ENCODE measurements around the gene SESTD1.

Gene SESTD1

DNA sequence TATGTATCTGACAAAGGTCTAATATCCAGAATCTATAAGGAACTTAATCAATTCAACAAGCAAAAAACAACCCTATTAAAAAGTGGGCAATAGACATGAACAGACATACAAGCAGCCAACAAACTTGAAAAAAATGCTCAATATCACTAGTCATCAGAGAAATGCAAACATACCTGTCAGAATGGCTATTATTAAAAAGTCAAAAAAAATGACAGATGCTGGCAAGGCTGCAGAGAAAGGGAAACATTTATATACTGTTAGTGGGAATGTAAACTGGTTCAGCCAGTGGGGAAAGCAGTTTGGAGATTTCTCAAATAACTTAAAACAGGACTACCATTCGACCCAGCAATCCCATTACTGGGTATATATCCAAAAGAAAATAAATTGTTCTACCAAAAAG lies 21.6 kb downstream of the SESTD1 start:
- Histone ChIP-seq H3K36me3 (ENCODE audit: control insufficient read depth, insufficient read depth, low read length) (no peaks in the 10 kb centered on the region), H3K27ac (ENCODE audit: low read depth, low read length) (no peak overlapping the region), H3K9ac (ENCODE audit: low read length) (no peak overlapping the region), H3K27me3 (ENCODE audit: control insufficient read depth, insufficient read depth, low read length) (no peaks in the 10 kb centered on the region), H3K4me3 (ENCODE audit: low read length) (no peak overlapping the region), H3K4me1 (ENCODE audit: control insufficient read depth, insufficient read depth, low read length) (no peaks in the 10 kb centered on the region)

DNA sequence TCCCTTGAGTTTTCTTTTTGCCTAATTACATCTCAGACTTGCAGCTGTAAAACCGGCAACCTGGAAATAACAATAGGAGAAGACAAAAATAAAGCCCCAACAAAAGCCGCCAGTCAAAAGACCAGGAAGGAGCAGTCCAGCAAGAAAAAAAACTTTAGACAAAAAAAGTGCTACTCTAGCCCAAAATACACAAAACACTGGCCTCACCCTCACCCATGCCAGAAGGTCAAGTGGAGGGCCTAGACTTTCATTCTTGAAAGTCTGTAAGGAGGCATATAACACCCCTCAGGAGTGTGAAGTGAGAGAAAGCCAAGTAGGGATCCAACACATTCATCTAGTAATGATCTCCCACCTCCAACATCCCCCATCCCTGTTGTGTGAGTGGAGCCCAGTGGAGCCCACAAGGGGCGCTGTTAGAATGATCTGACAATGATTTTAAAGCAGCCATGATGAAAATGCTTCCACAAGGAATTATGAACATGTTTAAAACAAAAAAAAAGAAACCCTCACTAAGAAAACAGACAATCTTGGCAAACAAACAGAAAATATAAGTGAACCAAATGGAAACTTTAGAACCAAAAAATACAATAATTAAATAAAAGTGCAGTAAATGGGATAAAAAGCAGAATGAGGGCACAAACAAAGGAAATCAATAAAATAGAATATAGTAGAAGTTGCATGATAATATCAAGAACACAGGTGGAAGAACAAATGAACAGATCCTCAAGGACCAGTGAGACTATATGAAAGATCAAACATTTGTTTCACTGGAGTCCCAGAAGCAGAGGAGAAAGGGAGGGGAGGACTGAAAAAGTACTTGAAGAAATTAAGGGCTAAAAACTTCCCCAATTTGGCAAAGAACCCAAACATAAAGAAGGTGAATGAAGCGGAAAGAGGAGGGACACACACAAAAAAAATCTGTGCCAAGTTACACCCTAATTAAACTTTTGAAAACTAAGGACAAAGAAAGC lies 23.9 kb downstream of the SESTD1 start:
- no peak overlapping the region for H3K27ac ChIP-seq (ENCODE audit: low read depth, low read length)
- no peaks in the 10 kb centered on the region for H3K27me3 ChIP-seq (ENCODE audit: control insufficient read depth, insufficient read depth, low read length)
- H3K9ac ChIP-seq (ENCODE audit: low read length): no peak overlapping the region
- H3K4me1 ChIP-seq (ENCODE audit: control insufficient read depth, insufficient read depth, low read length): no peaks in the 10 kb centered on the region
- H3K4me3 ChIP-seq (ENCODE audit: low read length): no peak overlapping the region
- no peaks in the 10 kb centered on the region for H3K36me3 ChIP-seq (ENCODE audit: control insufficient read depth, insufficient read depth, low read length)

DNA sequence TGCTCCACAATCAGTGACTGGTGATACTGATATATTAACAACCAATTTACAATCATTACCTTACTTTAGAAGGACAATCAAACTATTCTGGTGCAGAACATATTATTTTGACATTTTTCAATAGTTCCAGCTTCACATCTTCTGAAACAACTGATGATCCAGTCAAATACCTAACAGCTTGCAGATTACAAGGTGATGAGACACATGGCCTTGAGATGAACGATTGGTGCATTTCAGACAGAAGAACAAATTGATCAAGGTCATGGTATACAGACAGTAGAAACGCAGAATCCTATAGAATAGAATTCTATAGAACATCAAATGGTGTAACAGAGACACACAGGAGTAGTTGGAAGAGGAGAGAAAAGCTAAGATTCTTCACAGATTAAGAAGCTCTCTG lies 24.8 kb downstream of the SESTD1 start:
- H3K27ac ChIP-seq (ENCODE audit: low read depth, low read length): no peak overlapping the region
- no peak overlapping the region for H3K9ac ChIP-seq (ENCODE audit: low read length)
- no peaks in the 10 kb centered on the region for H3K27me3 ChIP-seq (ENCODE audit: control insufficient read depth, insufficient read depth, low read length)
- no peaks in the 10 kb centered on the region for H3K4me1 ChIP-seq (ENCODE audit: control insufficient read depth, insufficient read depth, low read length)
- no peak overlapping the region for H3K4me3 ChIP-seq (ENCODE audit: low read length)
- no peaks in the 10 kb centered on the region for H3K36me3 ChIP-seq (ENCODE audit: control insufficient read depth, insufficient read depth, low read length)

DNA sequence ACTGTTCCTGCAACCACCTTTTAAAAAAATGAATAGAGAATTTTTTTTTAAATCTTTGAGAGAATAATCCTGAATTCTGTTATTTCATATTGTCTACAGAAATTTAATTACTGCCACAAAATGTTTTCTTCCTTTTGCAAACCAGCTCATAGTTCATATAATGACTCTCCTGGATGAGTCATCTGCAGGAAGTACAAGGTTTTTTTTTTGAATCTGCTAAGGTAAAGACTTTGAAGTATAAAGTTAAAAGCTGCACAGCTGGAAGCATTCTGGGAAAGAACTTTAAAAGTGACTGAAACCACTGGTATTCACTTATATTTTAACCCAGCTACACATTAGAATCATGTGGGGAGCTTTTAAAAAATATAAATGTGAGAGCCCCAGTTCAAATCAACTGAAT lies 25.4 kb downstream of the SESTD1 start:
- no peak overlapping the region for H3K4me3 ChIP-seq (ENCODE audit: low read length)
- no peak overlapping the region for H3K27ac ChIP-seq (ENCODE audit: low read depth, low read length)
- no peaks in the 10 kb centered on the region for H3K27me3 ChIP-seq (ENCODE audit: control insufficient read depth, insufficient read depth, low read length)
- no peaks in the 10 kb centered on the region for H3K36me3 ChIP-seq (ENCODE audit: control insufficient read depth, insufficient read depth, low read length)
- no peak overlapping the region for H3K9ac ChIP-seq (ENCODE audit: low read length)
- H3K4me1 ChIP-seq (ENCODE audit: control insufficient read depth, insufficient read depth, low read length): no peaks in the 10 kb centered on the region

DNA sequence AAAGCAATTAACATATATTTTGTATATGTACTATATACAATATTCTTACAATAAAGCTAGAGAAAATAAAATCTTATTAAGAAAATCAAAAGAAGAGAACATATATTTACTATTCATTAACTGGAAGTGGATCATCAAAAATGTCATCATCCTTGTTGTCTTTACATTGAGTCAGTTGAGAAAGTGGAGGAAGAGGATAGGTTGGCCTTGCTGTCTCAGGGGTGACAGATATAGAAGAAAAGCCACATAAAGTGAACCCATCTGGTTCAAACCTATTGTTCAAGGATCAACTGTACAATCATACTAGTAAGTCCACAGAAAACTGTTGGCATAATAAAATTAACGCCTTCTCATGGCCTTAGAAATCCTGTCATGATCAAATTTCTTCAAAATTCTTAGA lies 26.6 kb downstream of the SESTD1 start:
- H3K27me3 ChIP-seq (ENCODE audit: control insufficient read depth, insufficient read depth, low read length): no peaks in the 10 kb centered on the region
- H3K4me3 ChIP-seq (ENCODE audit: low read length): no peak overlapping the region
- H3K9ac ChIP-seq (ENCODE audit: low read length): no peak overlapping the region
- H3K36me3 ChIP-seq (ENCODE audit: control insufficient read depth, insufficient read depth, low read length): no peaks in the 10 kb centered on the region
- H3K27ac ChIP-seq (ENCODE audit: low read depth, low read length): no peak overlapping the region
- H3K4me1 ChIP-seq (ENCODE audit: control insufficient read depth, insufficient read depth, low read length): no peaks in the 10 kb centered on the region

GRCh38 chr2:179237209-179237946 lies 27.3 kb downstream of the SESTD1 start:
- Histone ChIP-seq H3K9ac (ENCODE audit: low read length) (no peak overlapping the region), H3K4me3 (ENCODE audit: low read length) (no peak overlapping the region), H3K27me3 (ENCODE audit: control insufficient read depth, insufficient read depth, low read length) (no peaks in the 10 kb centered on the region), H3K36me3 (ENCODE audit: control insufficient read depth, insufficient read depth, low read length) (no peaks in the 10 kb centered on the region), H3K4me1 (ENCODE audit: control insufficient read depth, insufficient read depth, low read length) (no peaks in the 10 kb centered on the region), H3K27ac (ENCODE audit: low read depth, low read length) (no peak overlapping the region)

GRCh38 chr2:179235463-179236108 lies 29.0 kb downstream of the SESTD1 start:
- no peaks in the 10 kb centered on the region for H3K36me3 ChIP-seq (ENCODE audit: control insufficient read depth, insufficient read depth, low read length)
- H3K9ac ChIP-seq (ENCODE audit: low read length): no peak overlapping the region
- H3K27ac ChIP-seq (ENCODE audit: low read depth, low read length): no peak overlapping the region
- H3K4me3 ChIP-seq (ENCODE audit: low read length): no peak overlapping the region
- H3K4me1 ChIP-seq (ENCODE audit: control insufficient read depth, insufficient read depth, low read length): no peaks in the 10 kb centered on the region
- no peaks in the 10 kb centered on the region for H3K27me3 ChIP-seq (ENCODE audit: control insufficient read depth, insufficient read depth, low read length)

DNA sequence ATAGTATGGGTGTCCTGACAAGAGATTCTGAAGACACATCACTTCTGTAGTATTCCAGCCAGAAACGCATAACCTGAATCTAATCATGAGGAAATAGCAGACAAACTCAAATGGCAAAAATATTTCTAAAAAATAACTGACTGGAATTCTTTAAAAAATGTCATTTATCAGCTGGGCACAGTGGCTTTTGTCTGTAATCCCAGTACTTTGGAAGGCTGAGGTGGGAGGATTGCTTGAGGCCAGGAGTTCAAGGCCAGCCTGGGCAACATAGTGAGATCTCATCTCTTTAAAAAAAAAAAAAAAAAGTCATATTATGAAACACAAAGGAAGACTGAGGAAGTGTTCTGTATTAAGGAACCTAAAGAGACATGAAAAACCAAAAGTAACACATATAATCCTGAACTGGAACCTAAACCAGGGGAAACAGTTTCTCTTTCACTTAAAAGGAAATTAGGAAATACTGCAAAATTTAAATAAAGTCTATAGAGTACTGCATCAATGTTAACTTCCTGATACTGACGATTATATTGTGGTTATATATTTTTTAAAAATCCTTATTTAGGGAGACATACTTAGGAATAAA lies 29.9 kb downstream of the SESTD1 start:
- no peak overlapping the region for H3K4me3 ChIP-seq (ENCODE audit: low read length)
- H3K4me1 ChIP-seq (ENCODE audit: control insufficient read depth, insufficient read depth, low read length): no peaks in the 10 kb centered on the region
- H3K36me3 ChIP-seq (ENCODE audit: control insufficient read depth, insufficient read depth, low read length): no peaks in the 10 kb centered on the region
- H3K27me3 ChIP-seq (ENCODE audit: control insufficient read depth, insufficient read depth, low read length): no peaks in the 10 kb centered on the region
- H3K27ac ChIP-seq (ENCODE audit: low read depth, low read length): no peak overlapping the region
- no peak overlapping the region for H3K9ac ChIP-seq (ENCODE audit: low read length)

DNA sequence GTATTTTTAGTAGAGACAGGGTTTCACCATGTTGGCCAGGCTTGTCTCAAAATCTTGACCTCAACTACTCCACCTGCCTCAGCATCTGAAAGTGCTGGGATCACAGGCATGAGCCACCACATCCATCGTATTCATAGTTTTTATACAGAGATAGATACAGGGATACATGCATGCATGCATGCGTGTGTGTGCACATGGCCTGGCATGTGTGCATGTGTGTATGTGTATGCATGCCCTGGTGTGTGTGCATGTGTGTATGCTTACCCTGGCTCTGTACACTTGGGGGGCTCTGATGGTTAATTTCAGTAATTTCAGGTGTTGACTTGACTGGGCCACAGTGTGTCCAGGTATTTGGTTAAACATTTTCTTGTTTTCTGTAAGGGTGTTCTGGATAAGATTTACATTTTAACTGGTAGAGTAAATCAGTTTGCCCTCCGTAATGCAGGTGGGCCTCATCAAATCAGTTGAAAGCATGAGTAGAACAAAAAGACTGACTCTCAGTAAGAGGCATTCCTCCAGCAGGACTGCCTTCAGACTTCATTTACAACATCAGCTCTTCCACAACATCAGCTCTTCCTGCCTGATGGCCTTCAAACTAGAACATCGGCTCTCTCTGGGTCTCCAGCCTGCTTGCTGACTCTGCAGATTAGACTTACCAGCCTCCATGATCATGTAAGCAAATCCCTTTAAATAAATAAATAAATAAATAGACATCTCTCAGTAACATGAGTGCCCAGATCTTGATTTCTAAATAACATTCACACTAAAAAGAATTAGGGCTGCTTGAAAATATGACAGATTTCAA lies 30.8 kb downstream of the SESTD1 start:
- no peaks in the 10 kb centered on the region for H3K36me3 ChIP-seq (ENCODE audit: control insufficient read depth, insufficient read depth, low read length)
- H3K4me1 ChIP-seq (ENCODE audit: control insufficient read depth, insufficient read depth, low read length): no peaks in the 10 kb centered on the region
- no peak overlapping the region for H3K4me3 ChIP-seq (ENCODE audit: low read length)
- no peaks in the 10 kb centered on the region for H3K27me3 ChIP-seq (ENCODE audit: control insufficient read depth, insufficient read depth, low read length)
- H3K27ac ChIP-seq (ENCODE audit: low read depth, low read length): no peak overlapping the region
- H3K9ac ChIP-seq (ENCODE audit: low read length): no peak overlapping the region

DNA sequence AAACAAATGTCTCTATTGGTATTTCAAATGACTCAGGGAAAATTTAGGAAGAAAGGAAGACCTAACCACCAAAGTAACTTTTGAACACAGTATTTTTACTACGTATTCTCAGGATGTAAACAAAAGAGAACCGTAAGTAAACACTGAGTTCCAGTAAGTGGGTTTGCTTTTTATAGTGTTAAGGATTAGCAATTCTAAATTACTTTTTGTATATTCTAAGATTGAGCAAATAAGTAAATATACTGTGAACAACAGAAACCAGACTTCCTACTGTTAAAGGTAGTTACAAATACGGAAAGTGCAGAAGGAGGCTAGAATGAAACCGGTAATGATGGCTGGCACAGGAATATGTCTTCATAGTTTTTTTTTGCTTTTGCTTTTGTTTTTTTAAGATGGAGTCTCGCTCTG lies 31.5 kb downstream of the SESTD1 start:
- Histone ChIP-seq H3K9ac (ENCODE audit: low read length) (no peak overlapping the region), H3K27ac (ENCODE audit: low read depth, low read length) (peak overlapping the region; percentile 11), H3K36me3 (ENCODE audit: control insufficient read depth, insufficient read depth, low read length) (no peaks in the 10 kb centered on the region), H3K4me1 (ENCODE audit: control insufficient read depth, insufficient read depth, low read length) (no peaks in the 10 kb centered on the region), H3K4me3 (ENCODE audit: low read length) (no peak overlapping the region), H3K27me3 (ENCODE audit: control insufficient read depth, insufficient read depth, low read length) (no peaks in the 10 kb centered on the region)

DNA sequence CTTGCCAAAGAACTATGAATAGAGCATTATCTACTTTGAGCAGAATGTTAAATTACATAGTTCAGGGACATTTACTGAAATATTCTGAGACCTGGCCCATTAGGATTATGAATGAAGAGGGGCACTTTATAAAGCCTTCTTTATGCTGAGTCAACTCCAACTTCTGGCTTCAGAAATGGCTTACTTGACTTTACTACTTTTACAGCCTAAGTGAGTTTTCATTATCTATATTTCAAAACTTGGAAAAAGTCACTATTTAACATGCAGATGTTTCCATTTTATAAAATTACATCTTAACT lies 37.7 kb downstream of the SESTD1 start:
- H3K4me3 ChIP-seq (ENCODE audit: low read length): no peak overlapping the region
- H3K36me3 ChIP-seq (ENCODE audit: control insufficient read depth, insufficient read depth, low read length): no peaks in the 10 kb centered on the region
- peaks cover 7% of the 10 kb centered on the region for H3K4me1 ChIP-seq (ENCODE audit: control insufficient read depth, insufficient read depth, low read length)
- no peak overlapping the region for H3K9ac ChIP-seq (ENCODE audit: low read length)
- H3K27me3 ChIP-seq (ENCODE audit: control insufficient read depth, insufficient read depth, low read length): no peaks in the 10 kb centered on the region
- no peak overlapping the region for H3K27ac ChIP-seq (ENCODE audit: low read depth, low read length)

Measured in rectal smooth muscle tissue (tissue), 1 donor.